ENCODE data around the gene BMPER. TPM values are rescaled to one million over a fixed set of nuclear protein-coding genes. Genes with fewer than 3 reads are reported as not detected.

The BMPER gene
- total RNA-seq, 1 donor, result 11.2 TPM

DNA sequence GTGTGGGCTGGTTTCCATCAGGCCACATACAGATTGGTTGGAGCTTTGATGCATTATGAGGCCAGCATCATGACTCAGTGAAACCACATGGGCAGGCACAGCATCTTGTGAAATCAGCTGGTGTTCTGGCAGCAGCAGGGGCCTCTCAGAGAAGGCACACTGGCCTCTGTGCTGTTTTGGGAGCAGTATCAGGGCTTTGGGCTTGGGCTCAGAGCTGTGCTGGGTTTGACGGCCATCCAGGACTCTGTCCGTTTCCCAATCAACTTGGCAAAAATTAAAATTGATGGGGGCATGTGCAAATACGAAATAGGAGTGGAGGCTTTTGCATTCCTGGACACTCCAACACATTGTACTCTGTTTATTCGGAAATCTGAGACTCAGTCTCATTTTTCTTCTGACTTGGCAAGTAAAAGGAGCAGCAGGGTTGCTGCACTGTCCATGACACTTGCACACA lies 190.9 kb downstream of the BMPER start:
- H4K20me1 ChIP-seq (ENCODE audit: insufficient read depth, low read length), result no peaks in the 10 kb centered on the region
- DNase-seq (ENCODE audit: insufficient read length, low spot score, missing footprints), result no peak
- H3K36me3 ChIP-seq (ENCODE audit: insufficient read depth, low read length), result no peaks in the 10 kb centered on the region
- peak overlapping the region; percentile 69 for H3K27ac ChIP-seq (ENCODE audit: low read depth, low read length)
- H2AFZ ChIP-seq (ENCODE audit: low read length), result no peak overlapping the region
- peak overlapping the region; percentile 30 for H3K4me2 ChIP-seq (ENCODE audit: insufficient read depth, low read length)
- H3K27me3 ChIP-seq (ENCODE audit: insufficient read depth, low read length), result no peaks in the 10 kb centered on the region
- TF ChIP-seq, protein P1, sequence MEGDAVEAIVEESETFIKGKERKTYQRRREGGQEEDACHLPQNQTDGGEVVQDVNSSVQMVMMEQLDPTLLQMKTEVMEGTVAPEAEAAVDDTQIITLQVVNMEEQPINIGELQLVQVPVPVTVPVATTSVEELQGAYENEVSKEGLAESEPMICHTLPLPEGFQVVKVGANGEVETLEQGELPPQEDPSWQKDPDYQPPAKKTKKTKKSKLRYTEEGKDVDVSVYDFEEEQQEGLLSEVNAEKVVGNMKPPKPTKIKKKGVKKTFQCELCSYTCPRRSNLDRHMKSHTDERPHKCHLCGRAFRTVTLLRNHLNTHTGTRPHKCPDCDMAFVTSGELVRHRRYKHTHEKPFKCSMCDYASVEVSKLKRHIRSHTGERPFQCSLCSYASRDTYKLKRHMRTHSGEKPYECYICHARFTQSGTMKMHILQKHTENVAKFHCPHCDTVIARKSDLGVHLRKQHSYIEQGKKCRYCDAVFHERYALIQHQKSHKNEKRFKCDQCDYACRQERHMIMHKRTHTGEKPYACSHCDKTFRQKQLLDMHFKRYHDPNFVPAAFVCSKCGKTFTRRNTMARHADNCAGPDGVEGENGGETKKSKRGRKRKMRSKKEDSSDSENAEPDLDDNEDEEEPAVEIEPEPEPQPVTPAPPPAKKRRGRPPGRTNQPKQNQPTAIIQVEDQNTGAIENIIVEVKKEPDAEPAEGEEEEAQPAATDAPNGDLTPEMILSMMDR (IDR thresholded peaks at IDR 0.05; ENCODE audit: extremely low read depth, low read depth, low read length), result no peak
- H3K4me1 ChIP-seq (ENCODE audit: insufficient read depth, low read length), result peaks cover 16% of the 10 kb centered on the region
- H3K79me2 ChIP-seq (ENCODE audit: insufficient read depth, low read length), result no peaks in the 10 kb centered on the region
- H3K9me3 ChIP-seq (ENCODE audit: low read depth, low read length), result no peaks in the 10 kb centered on the region
- H3K4me3 ChIP-seq (ENCODE audit: insufficient read depth, low read length), result no peak overlapping the region

DNA sequence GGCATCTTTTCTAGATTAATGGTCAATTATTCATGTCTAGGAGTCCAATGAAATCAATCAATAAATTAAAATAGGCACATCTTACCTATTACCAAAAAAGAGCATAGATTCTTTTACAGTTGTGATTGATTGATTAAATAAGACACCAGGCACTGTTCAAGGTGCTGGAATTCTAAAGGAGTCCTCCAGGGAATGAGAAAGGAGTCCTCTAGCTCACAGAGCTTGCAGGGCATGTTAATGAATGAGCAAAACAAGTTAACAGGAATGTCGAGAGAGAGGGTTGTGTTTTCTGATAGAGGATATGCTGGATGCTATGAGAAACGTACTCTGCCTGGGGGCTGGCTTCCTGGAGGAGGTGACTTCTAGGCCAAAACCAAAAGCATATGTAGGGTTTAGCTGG lies 191.4 kb downstream of the BMPER start:
- Histone ChIP-seq H3K27ac (ENCODE audit: low read depth, low read length) (peak overlapping the region; percentile 69), H3K4me3 (ENCODE audit: insufficient read depth, low read length) (no peak overlapping the region), H3K79me2 (ENCODE audit: insufficient read depth, low read length) (no peaks in the 10 kb centered on the region), H2AFZ (ENCODE audit: low read length) (no peak overlapping the region), H3K4me2 (ENCODE audit: insufficient read depth, low read length) (peak overlapping the region; percentile 30), H3K4me1 (ENCODE audit: insufficient read depth, low read length) (peaks cover 16% of the 10 kb centered on the region), H3K27me3 (ENCODE audit: insufficient read depth, low read length) (no peaks in the 10 kb centered on the region), H3K36me3 (ENCODE audit: insufficient read depth, low read length) (no peaks in the 10 kb centered on the region), H4K20me1 (ENCODE audit: insufficient read depth, low read length) (no peaks in the 10 kb centered on the region), H3K9me3 (ENCODE audit: low read depth, low read length) (no peaks in the 10 kb centered on the region)
- TF ChIP-seq, protein P1 (IDR thresholded peaks at IDR 0.05; ENCODE audit: extremely low read depth, low read depth, low read length), result no peak
- no peak for DNase-seq (ENCODE audit: insufficient read length, low spot score, missing footprints)

DNA sequence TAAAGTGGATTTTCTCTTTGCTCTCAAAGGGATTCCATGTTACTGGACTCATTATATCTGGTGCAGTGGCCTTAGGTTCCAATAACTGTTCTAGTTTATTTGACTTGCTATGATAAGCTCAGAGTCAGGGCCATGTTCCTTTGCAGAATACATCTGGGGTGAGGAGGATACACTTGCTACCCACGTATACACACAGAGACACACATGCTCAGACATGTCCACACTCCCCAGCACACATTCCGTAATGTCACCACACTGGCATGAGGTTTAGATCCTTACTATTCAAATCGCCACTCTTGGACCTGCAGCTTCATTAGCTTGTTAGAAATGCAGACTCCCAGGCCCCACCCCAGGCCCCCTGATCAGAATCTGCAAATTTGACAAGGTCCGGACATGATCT lies 195.3 kb downstream of the BMPER start:
- no peaks in the 10 kb centered on the region for H3K9me3 ChIP-seq (ENCODE audit: low read depth, low read length)
- no peaks in the 10 kb centered on the region for H3K36me3 ChIP-seq (ENCODE audit: insufficient read depth, low read length)
- H3K79me2 ChIP-seq (ENCODE audit: insufficient read depth, low read length), result no peaks in the 10 kb centered on the region
- DNase-seq (ENCODE audit: insufficient read length, low spot score, missing footprints), result no peak
- H3K4me2 ChIP-seq (ENCODE audit: insufficient read depth, low read length), result no peak overlapping the region
- no peak overlapping the region for H2AFZ ChIP-seq (ENCODE audit: low read length)
- H3K27ac ChIP-seq (ENCODE audit: low read depth, low read length), result no peak overlapping the region
- no peaks in the 10 kb centered on the region for H3K27me3 ChIP-seq (ENCODE audit: insufficient read depth, low read length)
- peaks cover 15% of the 10 kb centered on the region for H3K4me1 ChIP-seq (ENCODE audit: insufficient read depth, low read length)
- H4K20me1 ChIP-seq (ENCODE audit: insufficient read depth, low read length), result no peaks in the 10 kb centered on the region
- no peak overlapping the region for H3K4me3 ChIP-seq (ENCODE audit: insufficient read depth, low read length)
- TF ChIP-seq, protein P1 (IDR thresholded peaks at IDR 0.05; ENCODE audit: extremely low read depth, low read depth, low read length), result no peak

DNA sequence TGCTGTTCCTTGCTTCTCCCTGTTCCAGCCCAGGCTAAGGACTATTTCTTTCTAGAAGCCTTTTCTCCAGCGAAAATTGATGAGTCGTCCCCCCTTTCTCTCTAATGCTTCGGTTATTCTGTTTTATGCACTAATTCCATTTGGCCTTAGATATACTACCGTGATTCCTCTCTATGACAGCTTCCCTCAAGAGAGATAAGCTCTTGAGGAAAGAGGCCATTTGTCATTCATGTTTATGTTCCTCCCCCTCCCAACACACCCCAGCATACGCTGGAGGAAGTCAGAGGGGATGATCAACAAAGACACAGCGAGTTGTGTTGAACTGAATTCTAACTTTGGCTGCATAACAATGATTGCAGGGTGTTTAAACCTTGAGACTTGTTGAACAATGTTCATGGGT lies 198.8 kb downstream of the BMPER start:
- H3K4me3 ChIP-seq (ENCODE audit: insufficient read depth, low read length), result no peak overlapping the region
- H3K4me1 ChIP-seq (ENCODE audit: insufficient read depth, low read length), result peaks cover 17% of the 10 kb centered on the region
- no peak overlapping the region for H2AFZ ChIP-seq (ENCODE audit: low read length)
- H3K4me2 ChIP-seq (ENCODE audit: insufficient read depth, low read length), result no peak overlapping the region
- no peaks in the 10 kb centered on the region for H3K79me2 ChIP-seq (ENCODE audit: insufficient read depth, low read length)
- no peak for DNase-seq (ENCODE audit: insufficient read length, low spot score, missing footprints)
- H3K9me3 ChIP-seq (ENCODE audit: low read depth, low read length), result no peaks in the 10 kb centered on the region
- no peak overlapping the region for H3K27ac ChIP-seq (ENCODE audit: low read depth, low read length)
- no peaks in the 10 kb centered on the region for H3K36me3 ChIP-seq (ENCODE audit: insufficient read depth, low read length)
- peaks cover 9% of the 10 kb centered on the region for H4K20me1 ChIP-seq (ENCODE audit: insufficient read depth, low read length)
- no peaks in the 10 kb centered on the region for H3K27me3 ChIP-seq (ENCODE audit: insufficient read depth, low read length)
- TF ChIP-seq, protein P1 (IDR thresholded peaks at IDR 0.05; ENCODE audit: extremely low read depth, low read depth, low read length), result no peak

All from osteoblast (primary cell).